Middle frontal gyrus (tissue), 1 donor: ENCODE results near the gene GP9.
"Not testable (repeated sequence)": the region's sequence is repeated elsewhere in the genome, so short reads cannot be mapped to it uniquely, and the experiment has no call there.

ENCODE experiments used
- DNase-seq: peaks from one replicate; pipeline ENCODE4 v3.0.0-alpha.2; 2015; ENCODE audit warnings: low spot score; ENCODE audit errors: extremely low spot score

GP9 gene

GRCh38 chr3:129111076-129111780, 50.6 kb downstream of the GP9 start:
- not testable (repeated sequence) for DNase-seq
